Peyer's patch (tissue), 4 donors: ENCODE measurements around the gene LRTM1. TPM values are rescaled to one million over a fixed set of nuclear protein-coding genes. Genes with fewer than 3 reads are reported as not detected.

Experiments used
- DNase-seq, 3 donors: peaks; one replicate each; pipeline ENCODE4 v3.0.0-alpha.2; 2017 to 2019
- H3K27ac ChIP-seq, 4 donors: fragments of 200-600 bp; sonication (generic); one replicate each; pipeline ENCODE4 v1.5.1; 2016 to 2019
- H3K27me3 ChIP-seq, 2 donors: fragments of 200-600 bp; sonication (generic); one replicate each; pipeline ENCODE4 v1.5.1; 2019
- H3K36me3 ChIP-seq, 3 donors: fragments of 200-600 bp; sonication (generic); one replicate each; pipeline ENCODE4 v1.5.1; 2016 to 2019
- H3K4me1 ChIP-seq, 4 donors: fragments of 200-600 bp; sonication (generic); one replicate each; pipeline ENCODE4 v1.5.1; 2016 to 2019
- H3K4me3 ChIP-seq, 4 donors: fragments of 200-600 bp; sonication (generic); 1 replicate in 3 of 4; 2 replicates in 1 of 4; pipeline ENCODE4 v1.5.1; 2016 to 2019; ENCODE audit warnings: mild to moderate bottlenecking in 1 of 4
- H3K9me3 ChIP-seq, 4 donors: fragments of 200-600 bp; sonication (generic); one replicate each; pipeline ENCODE4 v1.5.1; 2016 to 2019; ENCODE audit warnings: mild to moderate bottlenecking in 1 of 4
- POLR2A ChIP-seq, 2 donors: fragments of 450-650 bp; IDR thresholded peaks; one replicate each; pipeline ENCODE4 v1.5.1; 2017; ENCODE audit warnings: antibody characterized with exemption in 2 of 2, mild to moderate bottlenecking in 2 of 2, moderate library complexity in 2 of 2
- total RNA-seq, 4 donors: library from RNA; depleted of rRNA; stranded (reverse); fragments of >200 nt; gene quantifications; one replicate each; pipeline ENCODE4 v1.1.0, GENCODE V29; 2016
- TF ChIP-seq, protein P1 (sequence below), 6 experiments: fragments of 450-650 bp in 4 of 6; fragments of 200-600 bp in 2 of 6; sonication (generic) in 1 of 6; IDR thresholded peaks; one replicate each; pipeline ENCODE4 v1.5.1; 2017 to 2019; ENCODE audit warnings: antibody characterized with exemption in 6 of 6, mild to moderate bottlenecking in 3 of 6, moderate library complexity in 1 of 6

Gene LRTM1
- not detected for total RNA-seq

DNA sequence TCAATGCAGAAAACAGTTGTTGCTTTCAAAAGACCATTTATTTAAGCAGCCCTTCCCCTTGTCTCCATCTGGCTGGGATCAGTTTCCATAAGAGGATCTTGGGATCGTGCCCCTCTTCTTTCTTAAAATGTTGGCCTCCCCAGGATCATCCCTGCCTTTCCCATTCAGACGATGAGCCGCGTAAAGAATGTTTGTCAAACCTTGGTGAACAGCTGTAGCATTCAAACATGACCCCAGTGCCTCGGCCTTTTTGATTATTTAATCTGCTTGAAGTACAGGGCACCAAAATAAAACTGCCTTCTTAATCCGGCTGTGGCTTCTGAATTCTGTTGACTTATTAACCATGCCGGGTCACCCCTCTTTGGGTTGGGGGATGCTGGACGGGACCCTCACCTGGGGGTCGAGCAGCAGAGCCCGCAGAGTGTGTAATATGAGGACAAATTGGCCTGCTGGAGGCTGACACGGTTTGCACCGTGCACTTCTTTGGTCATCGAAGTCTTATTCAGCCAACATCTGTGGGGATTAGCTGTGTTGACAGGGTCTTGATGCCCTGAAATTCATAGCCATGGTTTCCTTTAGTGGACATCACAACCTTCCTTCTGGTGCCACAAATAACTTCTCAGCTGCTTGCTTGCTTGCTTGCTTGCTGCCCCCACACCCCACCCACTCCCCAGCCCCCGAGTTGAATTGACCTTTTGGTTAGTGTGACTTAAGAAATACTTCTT is at the start of gene LRTM1:
LRTM1 (minus strand) TSS at position 14 of the 725 bp plus-strand sequence. CDS start 148 bp downstream, outside the sequence.
- H3K4me3 ChIP-seq, result no peak within 1 kb of the TSS
- H3K36me3 ChIP-seq, result no peaks in the 10 kb centered on the region
- H3K9me3 ChIP-seq, result no peaks in the 10 kb centered on the region
- no peak for DNase-seq
- H3K27me3 ChIP-seq, result no peaks in the 10 kb centered on the region
- H3K27ac ChIP-seq, result no peak within 1 kb of the TSS
- TF ChIP-seq POLR2A (IDR thresholded peaks at IDR 0.05), result no peak
- TF ChIP-seq, protein P1, sequence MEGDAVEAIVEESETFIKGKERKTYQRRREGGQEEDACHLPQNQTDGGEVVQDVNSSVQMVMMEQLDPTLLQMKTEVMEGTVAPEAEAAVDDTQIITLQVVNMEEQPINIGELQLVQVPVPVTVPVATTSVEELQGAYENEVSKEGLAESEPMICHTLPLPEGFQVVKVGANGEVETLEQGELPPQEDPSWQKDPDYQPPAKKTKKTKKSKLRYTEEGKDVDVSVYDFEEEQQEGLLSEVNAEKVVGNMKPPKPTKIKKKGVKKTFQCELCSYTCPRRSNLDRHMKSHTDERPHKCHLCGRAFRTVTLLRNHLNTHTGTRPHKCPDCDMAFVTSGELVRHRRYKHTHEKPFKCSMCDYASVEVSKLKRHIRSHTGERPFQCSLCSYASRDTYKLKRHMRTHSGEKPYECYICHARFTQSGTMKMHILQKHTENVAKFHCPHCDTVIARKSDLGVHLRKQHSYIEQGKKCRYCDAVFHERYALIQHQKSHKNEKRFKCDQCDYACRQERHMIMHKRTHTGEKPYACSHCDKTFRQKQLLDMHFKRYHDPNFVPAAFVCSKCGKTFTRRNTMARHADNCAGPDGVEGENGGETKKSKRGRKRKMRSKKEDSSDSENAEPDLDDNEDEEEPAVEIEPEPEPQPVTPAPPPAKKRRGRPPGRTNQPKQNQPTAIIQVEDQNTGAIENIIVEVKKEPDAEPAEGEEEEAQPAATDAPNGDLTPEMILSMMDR (IDR thresholded peaks at IDR 0.05), result no peak
- H3K4me1 ChIP-seq, result no peaks in the 10 kb centered on the region

DNA sequence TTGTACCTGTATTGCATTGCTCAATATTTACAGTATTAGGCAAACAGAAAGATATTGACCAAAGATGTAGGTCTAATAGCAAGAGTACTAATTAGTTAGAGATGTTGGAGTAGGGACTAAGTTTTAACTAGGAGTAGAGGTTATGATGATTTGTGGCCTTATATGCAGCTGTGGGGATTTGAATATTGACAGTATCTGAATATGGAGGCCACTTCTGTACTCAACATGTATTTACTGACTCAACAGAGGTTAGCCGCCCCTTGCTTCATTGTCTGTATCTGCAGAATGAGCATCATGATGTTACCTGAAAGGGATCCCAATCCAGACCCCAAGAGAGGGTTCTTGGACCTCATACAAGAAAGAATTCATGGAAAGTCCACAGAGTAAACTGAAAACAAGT is 49.6 kb upstream of the LRTM1 start:
- Histone ChIP-seq H3K27ac (no peak overlapping the region), H3K4me1 (no peaks in the 10 kb centered on the region), H3K4me3 (no peak overlapping the region), H3K27me3 (no peaks in the 10 kb centered on the region), H3K9me3 (no peaks in the 10 kb centered on the region), H3K36me3 (no peaks in the 10 kb centered on the region)
- TF ChIP-seq, protein P1 (IDR thresholded peaks at IDR 0.05), result no peak
- no peak for TF ChIP-seq POLR2A (IDR thresholded peaks at IDR 0.05)
- DNase-seq, result no peak

DNA sequence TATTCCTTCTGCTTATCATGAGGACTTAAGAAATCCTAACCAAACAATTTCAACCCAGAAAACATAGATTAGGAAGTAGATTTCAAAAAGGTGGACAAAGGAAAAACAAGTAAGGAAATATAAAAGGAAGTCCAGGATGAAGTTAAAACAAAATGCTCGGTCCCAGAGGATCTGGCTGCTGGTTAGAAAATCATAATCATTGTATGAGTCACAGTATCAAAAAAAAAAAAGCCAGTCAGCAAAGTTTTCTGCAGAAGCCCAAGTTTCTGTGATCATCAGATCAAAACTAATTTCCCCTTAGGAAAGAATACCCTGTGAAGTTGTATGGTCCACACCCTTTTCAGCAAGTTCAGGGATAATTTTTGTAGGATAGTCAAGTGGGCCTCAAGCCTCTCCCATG is 43.0 kb upstream of the LRTM1 start:
- Histone ChIP-seq H3K27me3 (no peaks in the 10 kb centered on the region), H3K4me3 (no peak overlapping the region), H3K4me1 (no peaks in the 10 kb centered on the region), H3K27ac (no peak overlapping the region), H3K36me3 (no peaks in the 10 kb centered on the region), H3K9me3 (no peaks in the 10 kb centered on the region)
- no peak for DNase-seq
- TF ChIP-seq, protein P1 (IDR thresholded peaks at IDR 0.05), result no peak
- no peak for TF ChIP-seq POLR2A (IDR thresholded peaks at IDR 0.05)

DNA sequence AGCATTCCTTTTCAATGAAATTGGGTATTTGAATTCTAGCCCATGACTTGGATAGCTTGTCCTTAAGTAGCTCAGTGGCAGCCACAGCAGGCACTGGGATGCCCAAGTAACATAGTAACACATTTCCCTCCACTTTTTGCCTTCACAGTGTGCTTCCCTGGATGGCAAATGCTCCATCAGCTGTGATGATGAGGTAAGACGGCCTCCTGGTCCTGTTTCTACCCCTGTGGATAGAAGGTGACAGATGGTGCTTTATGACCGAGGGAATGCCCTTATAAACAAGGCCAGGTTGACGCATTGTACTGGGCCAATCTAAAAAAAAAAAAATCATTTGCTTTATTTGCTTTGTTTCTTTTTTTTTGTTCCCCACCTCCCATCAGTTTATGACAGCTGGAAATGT is 41.8 kb upstream of the LRTM1 start:
- Histone ChIP-seq H3K4me3 (no peak overlapping the region), H3K9me3 (no peaks in the 10 kb centered on the region), H3K27ac (no peak overlapping the region), H3K27me3 (no peaks in the 10 kb centered on the region), H3K36me3 (no peaks in the 10 kb centered on the region), H3K4me1 (no peaks in the 10 kb centered on the region)
- no peak for DNase-seq
- no peak for TF ChIP-seq POLR2A (IDR thresholded peaks at IDR 0.05)
- TF ChIP-seq, protein P1 (IDR thresholded peaks at IDR 0.05), result no peak

DNA sequence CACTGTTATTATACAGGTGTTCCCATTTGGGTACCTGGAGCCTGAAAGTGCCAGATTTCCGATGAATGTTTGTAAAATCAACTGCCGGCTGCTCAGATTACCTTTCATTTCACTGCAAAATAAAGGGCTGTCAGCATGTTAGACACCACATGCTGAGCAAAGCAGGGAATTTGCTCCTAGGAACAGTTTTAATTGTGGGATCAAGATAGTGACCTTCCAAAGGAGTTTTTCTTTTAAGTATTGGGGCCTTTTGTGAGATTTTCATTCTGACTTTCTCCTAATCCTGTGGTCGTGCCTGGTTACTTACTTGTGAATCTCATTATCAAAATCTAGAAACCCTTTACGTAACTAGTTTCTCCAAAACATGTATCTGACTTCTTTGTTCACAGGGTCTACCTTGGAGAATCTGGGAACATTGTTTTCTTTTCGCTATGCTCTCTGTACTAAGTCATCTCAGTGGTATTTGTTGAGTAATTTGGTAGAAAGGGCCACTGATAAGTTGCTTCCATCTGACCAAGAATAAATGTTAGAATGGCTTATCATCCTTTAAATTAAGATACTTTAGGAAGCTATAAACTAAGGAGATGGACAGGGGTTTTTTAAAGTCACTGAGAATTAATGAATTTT is 40.8 kb upstream of the LRTM1 start:
- DNase-seq, result no peak
- TF ChIP-seq, protein P1 (IDR thresholded peaks at IDR 0.05), result no peak
- TF ChIP-seq POLR2A (IDR thresholded peaks at IDR 0.05), result no peak
- Histone ChIP-seq H3K36me3 (no peaks in the 10 kb centered on the region), H3K9me3 (no peaks in the 10 kb centered on the region), H3K27ac (no peak overlapping the region), H3K27me3 (no peaks in the 10 kb centered on the region), H3K4me1 (no peaks in the 10 kb centered on the region), H3K4me3 (no peak overlapping the region)
